Jurkat, Clone E6-1 (cell line): ENCODE data around the gene PRR20G. TPM values are rescaled to one million over a fixed set of nuclear protein-coding genes. Genes with fewer than 3 reads are reported as not detected.
"Not testable (repeated sequence)": the region's sequence is repeated elsewhere in the genome, so short reads cannot be mapped to it uniquely, and the experiment has no call there.

Source experiments
- DNase-seq: peaks from one replicate; pipeline ENCODE4 v3.0.0-alpha.2; 2011; ENCODE audit warnings: low read depth, low spot score
- H3K4me3 ChIP-seq: 2 replicates; pipeline ENCODE4 v1.5.1; 2011; ENCODE audit warnings: mild to moderate bottlenecking, low read length, control low read depth, moderate library complexity
- polyA plus RNA-seq: library from polyadenylated mRNA; unstranded; fragments of >200 nt; gene quantifications from one replicate; pipeline ENCODE4 v1.2.1, GENCODE V29; 2012; ENCODE audit warnings: missing spikeins; ENCODE audit not compliant: insufficient read length, insufficient read depth

The PRR20G gene
- polyA plus RNA-seq: 1.1 TPM

DNA sequence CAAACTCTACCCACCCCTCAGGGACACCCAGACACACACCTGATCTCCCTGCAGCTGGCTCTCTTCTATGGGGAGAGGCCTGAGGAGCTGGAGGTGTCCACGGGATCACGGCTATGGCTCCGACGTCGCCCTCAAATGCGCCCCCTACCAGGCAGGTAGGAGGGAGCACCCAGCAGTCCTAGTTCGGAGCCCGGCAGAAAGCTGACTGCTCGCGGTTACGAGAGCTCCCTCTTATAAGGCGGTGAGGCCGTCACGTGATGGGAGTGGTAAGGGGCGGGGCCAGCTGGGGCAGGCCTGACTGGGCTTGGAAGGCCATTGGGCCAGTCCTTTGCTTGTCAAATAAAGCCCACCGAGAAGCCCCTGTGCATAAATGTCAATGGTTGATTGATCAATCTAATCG lies at the start of gene PRR20G:
Gene PRR20G (minus strand): TSS at position 207 of the 400 bp plus-strand sequence. CDS start 681 bp downstream, outside the sequence.
- DNase-seq: no peak
- H3K4me3 ChIP-seq: no peak within 1 kb of the TSS

DNA sequence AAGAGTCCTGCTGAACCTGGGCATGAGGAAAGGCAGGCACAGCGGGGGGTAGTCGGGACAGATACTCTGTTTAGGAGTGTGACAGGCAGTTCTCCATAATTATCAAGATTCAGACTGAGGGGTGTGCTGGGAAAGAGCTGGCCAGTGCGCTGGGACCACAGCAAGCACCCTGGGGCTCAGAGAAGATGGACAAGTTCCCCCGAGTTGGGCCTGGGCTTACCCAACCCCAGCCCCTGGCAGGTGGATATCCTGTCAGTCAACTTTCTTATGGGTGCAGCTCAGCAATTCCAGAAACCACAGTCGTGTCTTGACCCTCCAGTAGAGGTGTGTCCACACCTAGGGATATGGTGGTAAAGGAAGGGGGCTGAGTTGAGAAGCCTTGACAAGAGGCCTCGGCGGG lies 49.2 kb upstream of the PRR20G start:
- no peak overlapping the region for H3K4me3 ChIP-seq
- no peak for DNase-seq

DNA sequence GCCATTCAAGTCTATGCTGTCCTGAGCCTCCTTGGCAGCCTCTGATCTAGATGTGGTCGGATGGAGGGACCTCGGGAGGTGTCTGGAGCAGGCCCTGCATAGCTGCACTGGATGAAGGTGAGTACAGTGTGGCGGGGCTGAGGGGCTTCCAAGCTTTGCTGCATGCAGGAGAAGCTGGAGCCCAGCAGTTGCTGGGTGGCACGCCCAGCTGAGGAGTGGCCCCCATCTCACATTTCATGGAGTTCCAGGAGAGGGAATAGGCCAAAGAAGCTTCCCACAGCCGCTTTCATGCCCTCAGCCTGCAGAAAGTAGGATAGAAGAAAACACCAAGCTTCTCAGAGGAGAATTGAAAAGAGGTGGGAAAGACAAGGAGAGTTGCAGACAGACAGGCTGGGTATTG lies 48.3 kb upstream of the PRR20G start:
- DNase-seq: no peak
- H3K4me3 ChIP-seq: no peak overlapping the region

- DNase-seq: no peak
Observed at GRCh38 chr3:127330385-127330784, 42.5 kb upstream of the PRR20G start.

DNA sequence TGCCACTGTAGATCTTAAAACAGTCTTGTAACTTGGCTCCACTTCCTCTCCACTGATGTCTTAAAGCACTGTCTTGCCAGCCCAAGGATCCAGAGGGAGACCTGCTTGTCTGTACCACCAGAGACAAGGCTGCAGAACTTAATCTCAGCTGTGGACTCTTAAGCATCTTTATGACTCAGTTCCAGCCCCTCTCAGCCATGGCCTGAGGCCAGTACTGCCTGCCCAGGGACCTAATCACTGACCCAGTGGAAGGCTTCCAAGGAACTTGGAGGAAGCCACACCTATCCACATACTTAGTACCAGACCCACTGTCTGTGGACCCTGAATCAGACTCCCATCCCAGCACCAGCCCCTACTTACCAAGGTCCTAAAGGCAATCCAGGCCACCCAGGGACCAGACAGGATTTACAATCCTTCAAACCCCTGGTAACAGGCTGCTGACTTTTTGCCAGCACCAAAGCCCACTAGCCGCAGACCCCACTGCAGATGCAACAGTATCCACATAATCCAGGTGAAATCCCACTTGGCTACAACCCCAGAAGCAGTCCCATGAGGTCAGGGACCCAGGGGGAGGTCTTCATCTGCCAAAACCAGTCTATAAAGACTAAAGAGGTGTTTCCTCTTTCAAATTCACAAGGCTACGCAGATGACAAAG lies 41.9 kb upstream of the PRR20G start:
- DNase-seq: no peak
- H3K4me3 ChIP-seq: no peak overlapping the region

More at GRCh38 chr3:127330385-127330784, 42.5 kb upstream of the PRR20G start:
- no peak overlapping the region for H3K4me3 ChIP-seq

GRCh38 chr3:127328421-127328820 lies 40.6 kb upstream of the PRR20G start:
- no peak for DNase-seq
- H3K4me3 ChIP-seq: no peak overlapping the region

DNA sequence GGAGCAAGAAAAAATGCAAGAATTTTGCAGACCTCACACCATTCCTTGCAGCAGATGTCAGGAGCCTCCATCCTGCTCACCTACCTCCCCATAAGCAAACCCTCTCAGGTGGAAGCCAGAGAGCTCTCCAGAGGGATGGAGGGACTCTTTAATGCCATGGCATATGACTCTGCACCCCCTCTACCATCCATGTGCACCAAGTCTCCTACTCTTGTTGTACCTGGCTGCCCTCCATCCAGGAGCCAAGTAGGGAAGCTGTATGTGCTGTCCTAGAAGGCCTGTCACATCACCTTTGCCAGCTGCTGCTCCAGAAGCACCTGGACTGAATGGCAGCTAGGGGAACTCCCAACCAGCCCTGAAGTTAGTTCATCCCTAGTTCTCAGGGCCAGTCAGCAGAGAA lies 38.5 kb upstream of the PRR20G start:
- H3K4me3 ChIP-seq: no peak overlapping the region
- DNase-seq: no peak

- no peak overlapping the region for H3K4me3 ChIP-seq
- no peak for DNase-seq
Observed at GRCh38 chr3:127325629-127325961, 37.7 kb upstream of the PRR20G start.

GRCh38 chr3:127324913-127325628 lies 37.2 kb upstream of the PRR20G start:
- DNase-seq: no peak
- H3K4me3 ChIP-seq: no peak overlapping the region

- DNase-seq: peak; percentile 77
Observed at GRCh38 chr3:127324076-127324475, 36.2 kb upstream of the PRR20G start.

DNA sequence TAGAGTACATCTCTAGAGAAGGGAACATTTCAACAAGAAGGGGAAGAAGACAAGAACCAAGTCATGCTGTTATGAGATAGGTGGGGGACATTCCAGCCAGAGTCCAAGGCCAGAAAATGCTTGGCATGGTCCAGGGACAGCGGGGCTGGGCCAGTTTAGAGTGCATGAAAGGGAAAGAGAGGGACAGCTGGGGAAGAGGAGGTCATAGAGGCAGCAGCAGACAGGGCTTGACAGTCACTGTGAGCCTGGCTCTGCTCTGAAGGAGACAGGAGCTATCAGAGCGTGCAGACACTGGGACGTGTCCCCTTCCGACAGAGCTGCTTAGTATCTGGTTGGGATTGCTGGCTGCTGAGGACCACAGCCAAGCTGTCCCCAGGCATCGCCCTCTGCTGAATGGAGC lies 35.7 kb upstream of the PRR20G start:
- H3K4me3 ChIP-seq: no peak overlapping the region
- DNase-seq: no peak

More at GRCh38 chr3:127324076-127324475, 36.2 kb upstream of the PRR20G start:
- H3K4me3 ChIP-seq: no peak overlapping the region

DNA sequence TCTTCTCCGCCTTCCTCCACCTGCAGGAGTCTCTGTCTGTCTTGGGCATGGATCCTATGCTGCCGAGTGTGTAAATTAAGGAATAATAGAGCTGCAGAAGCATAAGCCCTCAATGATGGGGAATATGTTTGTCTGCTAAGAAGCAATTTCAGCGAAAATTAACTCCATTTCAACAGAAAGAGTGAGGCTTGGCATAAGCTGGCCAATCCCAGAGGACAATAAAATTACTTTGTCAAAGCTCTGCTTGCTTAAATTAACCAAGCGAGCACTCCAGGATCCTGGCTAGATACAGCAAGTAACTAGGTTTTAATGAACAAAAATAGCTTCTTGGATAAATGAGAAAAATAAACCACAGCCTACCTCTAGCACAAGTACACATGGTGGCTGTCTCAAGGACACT lies 33.5 kb upstream of the PRR20G start:
- H3K4me3 ChIP-seq: no peak overlapping the region
- DNase-seq: no peak

- no peak for DNase-seq
Observed at GRCh38 chr3:127320529-127321121, 32.8 kb upstream of the PRR20G start.

GRCh38 chr3:127316685-127317084 lies 28.8 kb upstream of the PRR20G start:
- DNase-seq: no peak
- H3K4me3 ChIP-seq: no peak overlapping the region

More at GRCh38 chr3:127320529-127321121, 32.8 kb upstream of the PRR20G start:
- no peak overlapping the region for H3K4me3 ChIP-seq

GRCh38 chr3:127312818-127313217 lies 25.0 kb upstream of the PRR20G start:
- no peak for DNase-seq
- H3K4me3 ChIP-seq: no peak overlapping the region

GRCh38 chr3:127308821-127309220 lies 21.0 kb upstream of the PRR20G start:
- not testable (repeated sequence) for H3K4me3 ChIP-seq, DNase-seq

DNA sequence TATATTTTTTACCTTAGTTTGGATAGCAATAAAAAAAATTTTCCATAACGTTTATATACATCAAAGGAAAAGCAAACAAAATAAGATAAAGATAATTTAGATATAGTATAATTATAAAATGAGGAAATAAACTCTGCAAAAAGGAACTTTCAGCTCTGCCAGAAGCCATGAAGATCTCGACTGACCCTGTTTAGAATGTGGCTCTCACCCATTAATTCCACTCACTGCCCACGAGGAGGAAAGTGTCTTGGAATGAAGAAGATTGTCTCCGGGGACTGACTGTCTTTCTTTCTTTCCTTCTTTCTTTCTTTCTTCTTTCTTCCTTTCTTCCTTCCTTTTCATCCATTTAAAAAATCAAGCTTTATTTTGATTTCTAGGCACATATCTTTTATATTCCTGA lies 20.1 kb upstream of the PRR20G start:
- no peak for DNase-seq
- H3K4me3 ChIP-seq: no peak overlapping the region

DNA sequence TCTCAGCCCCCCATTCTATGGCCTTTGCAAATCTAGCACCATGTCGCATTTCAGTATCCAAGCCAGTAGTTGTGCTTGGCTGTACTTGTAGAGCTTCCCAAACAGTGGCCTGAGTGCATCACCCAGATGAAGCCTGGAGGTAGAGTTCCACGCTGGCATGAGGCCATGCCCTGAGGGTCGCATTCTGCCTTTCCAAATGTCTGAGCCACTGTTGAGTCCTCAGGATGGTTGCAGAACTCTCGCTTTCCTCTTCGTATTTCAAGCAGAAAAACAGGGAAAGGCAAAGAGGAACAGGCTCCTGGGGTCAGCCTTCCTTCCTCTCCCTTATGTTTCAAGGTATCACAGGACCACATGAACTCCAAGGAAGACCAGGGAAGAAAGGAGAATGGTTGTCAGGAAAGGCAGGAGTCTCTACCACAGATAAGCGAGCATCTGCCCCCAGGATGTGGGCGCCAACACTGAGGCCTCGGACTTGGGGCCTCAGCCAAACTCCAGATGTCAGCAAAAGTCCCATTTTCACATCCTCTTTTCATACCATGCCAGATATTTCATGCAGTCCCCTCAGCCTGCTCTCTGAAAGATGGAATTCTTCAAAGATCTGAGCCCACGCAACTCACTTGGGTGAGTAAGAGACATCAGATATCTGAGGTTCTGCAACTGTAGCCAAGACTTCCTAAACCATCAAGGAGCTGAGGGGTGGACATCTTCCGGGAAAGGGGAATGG lies 19.4 kb upstream of the PRR20G start:
- no peak for DNase-seq
- H3K4me3 ChIP-seq: no peak overlapping the region

DNA sequence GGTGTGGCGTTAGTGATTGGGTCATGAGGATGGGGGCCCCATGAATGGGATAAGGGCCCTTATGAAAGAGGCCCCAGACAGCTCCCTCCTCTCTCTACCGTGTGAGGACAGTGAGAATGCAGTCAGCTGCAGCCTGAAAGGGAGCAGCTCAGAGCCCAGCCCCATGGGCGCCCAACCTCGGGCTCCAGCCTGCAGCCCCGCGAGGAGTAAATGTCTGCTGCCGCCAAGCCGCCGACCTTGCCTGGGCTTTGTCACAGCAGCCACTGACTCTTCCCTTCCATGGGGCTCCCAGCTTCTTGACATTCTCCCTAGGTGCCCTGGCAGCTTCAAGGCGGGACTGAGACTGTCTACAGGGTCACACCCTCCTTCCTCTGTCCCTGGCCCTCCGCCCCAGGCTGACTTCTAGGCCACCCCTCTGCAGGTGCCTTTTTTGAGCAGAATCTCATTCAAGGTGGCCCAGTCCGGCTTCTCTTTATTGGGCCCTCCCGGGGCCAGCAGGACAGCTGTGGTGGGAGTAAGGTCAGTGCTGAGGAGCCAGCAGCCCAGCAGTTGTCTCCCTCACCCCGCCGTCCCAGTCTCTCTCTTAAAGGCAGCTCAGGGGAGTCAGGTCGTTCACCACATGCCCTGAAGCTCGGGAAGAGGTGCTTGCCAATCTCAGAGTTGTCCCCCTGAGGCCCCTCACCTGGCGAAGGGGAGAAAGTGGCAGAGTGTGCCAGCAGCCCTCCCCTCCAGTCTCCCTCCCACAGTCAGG lies 18.7 kb upstream of the PRR20G start:
- DNase-seq: no peak

More for the DNA sequence above, 18.7 kb upstream of the PRR20G start:
- H3K4me3 ChIP-seq: no peak overlapping the region
